NCI-H2029 (cell line): ENCODE results near the gene CNTN5.

Experiments
- DNase-seq: peaks from one replicate; lab custom pipeline; 2025; lab: John Stamatoyannopoulos, UW

The CNTN5 gene

GRCh38 chr11:99519095-99519494 is 498.3 kb downstream of the CNTN5 start:
- no peak for DNase-seq

GRCh38 chr11:99522467-99523173 is 501.9 kb downstream of the CNTN5 start:
- no peak for DNase-seq

GRCh38 chr11:99531468-99531867 is 510.7 kb downstream of the CNTN5 start:
- no peak for DNase-seq

GRCh38 chr11:99534812-99535211 is 514.1 kb downstream of the CNTN5 start:
- no peak for DNase-seq

- no peak for DNase-seq
Observed at GRCh38 chr11:99535406-99535805, 514.7 kb downstream of the CNTN5 start.

- no peak for DNase-seq
Observed at GRCh38 chr11:99535819-99536218, 515.1 kb downstream of the CNTN5 start.

- DNase-seq, result no peak
Observed at GRCh38 chr11:99537681-99538080, 516.9 kb downstream of the CNTN5 start.

GRCh38 chr11:99545616-99546015 is 524.9 kb downstream of the CNTN5 start:
- no peak for DNase-seq

GRCh38 chr11:99548264-99548663 is 527.5 kb downstream of the CNTN5 start:
- no peak for DNase-seq

- DNase-seq, result no peak
Observed at GRCh38 chr11:99554232-99554903, 533.6 kb downstream of the CNTN5 start.

- no peak for DNase-seq
Observed at GRCh38 chr11:99555486-99555885, 534.7 kb downstream of the CNTN5 start.

GRCh38 chr11:99565333-99565732 is 544.6 kb downstream of the CNTN5 start:
- no peak for DNase-seq

- DNase-seq, result no peak
Observed at GRCh38 chr11:99567334-99567956, 546.7 kb downstream of the CNTN5 start.

GRCh38 chr11:99568808-99569207 is 548.1 kb downstream of the CNTN5 start:
- DNase-seq, result no peak

- DNase-seq, result no peak
Observed at GRCh38 chr11:99571094-99571493, 550.3 kb downstream of the CNTN5 start.

GRCh38 chr11:99584830-99585229 is 564.1 kb downstream of the CNTN5 start:
- no peak for DNase-seq

GRCh38 chr11:99585606-99586005 is 564.9 kb downstream of the CNTN5 start:
- no peak for DNase-seq

- DNase-seq, result no peak
Observed at GRCh38 chr11:99589771-99590170, 569.0 kb downstream of the CNTN5 start.

GRCh38 chr11:99592266-99592665 is 571.5 kb downstream of the CNTN5 start:
- no peak for DNase-seq

- DNase-seq, result no peak
Observed at GRCh38 chr11:99593197-99593596, 572.4 kb downstream of the CNTN5 start.

GRCh38 chr11:99601179-99601578 is 580.4 kb downstream of the CNTN5 start:
- DNase-seq, result no peak

GRCh38 chr11:99614352-99614751 is 593.6 kb downstream of the CNTN5 start:
- no peak for DNase-seq

- DNase-seq, result no peak
Observed at GRCh38 chr11:99630629-99631028, 609.9 kb downstream of the CNTN5 start.
